GM19239 (cell line): Measurements from ENCODE around the gene CASZ1.

Source experiments
- DNase-seq: peaks from one replicate; pipeline ENCODE4 v3.0.0; 2011; ENCODE audit warnings: low spot score; ENCODE audit not compliant: insufficient read length
- FAIRE-seq: peaks from 2 replicates; lab custom pipeline; 2011; peaks lifted over from hg19 to GRCh38; lab: Jason Lieb, UNC

CASZ1 gene

GRCh38 chr1:10635992-10636391, 160.5 kb downstream of the CASZ1 start:
- no peak for DNase-seq
- FAIRE-seq: no peak

GRCh38 chr1:10635085-10635896, 161.2 kb downstream of the CASZ1 start:
- no peak for FAIRE-seq
- DNase-seq: no peak

GRCh38 chr1:10634428-10635084, 161.9 kb downstream of the CASZ1 start:
- DNase-seq (no peak), FAIRE-seq (no peak)

- DNase-seq (no peak), FAIRE-seq (no peak)
Measured at GRCh38 chr1:10634075-10634427, 162.4 kb downstream of the CASZ1 start.

GRCh38 chr1:10633416-10633815, 163.0 kb downstream of the CASZ1 start:
- DNase-seq (no peak), FAIRE-seq (no peak)

GRCh38 chr1:10632691-10633090, 163.8 kb downstream of the CASZ1 start:
- no peak for FAIRE-seq
- no peak for DNase-seq

- no peak for DNase-seq
- FAIRE-seq: no peak
Measured at GRCh38 chr1:10631811-10632593, 164.4 kb downstream of the CASZ1 start.

- no peak for DNase-seq
- no peak for FAIRE-seq
Measured at GRCh38 chr1:10631121-10631810, 165.2 kb downstream of the CASZ1 start.

- no peak for FAIRE-seq
- DNase-seq: no peak
Measured at GRCh38 chr1:10630661-10631120, 165.8 kb downstream of the CASZ1 start.

- FAIRE-seq: no peak
Measured at GRCh38 chr1:10629816-10630571, 166.5 kb downstream of the CASZ1 start.

GRCh38 chr1:10629091-10629815, 167.2 kb downstream of the CASZ1 start:
- FAIRE-seq (no peak), DNase-seq (no peak)

More at GRCh38 chr1:10629816-10630571, 166.5 kb downstream of the CASZ1 start:
- no peak for DNase-seq

GRCh38 chr1:10628685-10629084, 167.8 kb downstream of the CASZ1 start:
- DNase-seq: no peak
- no peak for FAIRE-seq

- no peak for FAIRE-seq
- no peak for DNase-seq
Measured at GRCh38 chr1:10626791-10627410, 169.5 kb downstream of the CASZ1 start.

- no peak for DNase-seq
- FAIRE-seq: no peak
Measured at GRCh38 chr1:10626131-10626731, 170.2 kb downstream of the CASZ1 start.

GRCh38 chr1:10625554-10625953, 170.9 kb downstream of the CASZ1 start:
- DNase-seq (no peak), FAIRE-seq (no peak)

- DNase-seq (no peak), FAIRE-seq (no peak)
Measured at GRCh38 chr1:10625076-10625475, 171.4 kb downstream of the CASZ1 start.

GRCh38 chr1:10624256-10625050, 172.0 kb downstream of the CASZ1 start:
- DNase-seq (no peak), FAIRE-seq (no peak)
